HepG2 (cell line): ENCODE data around the gene NOXA1. TPM values are rescaled to one million over a fixed set of nuclear protein-coding genes. Genes with fewer than 3 reads are reported as not detected.

Experiments
- ATF7 ChIP-seq, 2 experiments: fragments of 450-650 bp in 1 of 2; sonication (generic) in 1 of 2; formaldehyde crosslinking in 1 of 2; IDR thresholded peaks; 2 replicates each; pipeline versions ENCODE4 v1.4.0 to v1.6.1; 2016 to 2020; ENCODE audit warnings: antibody characterized with exemption in 1 of 2, mild to moderate bottlenecking in 1 of 2, missing genetic modification reagents in 1 of 2
- BCL6 ChIP-seq: IDR thresholded peaks from 2 replicates; pipeline ENCODE4 v1.6.1; 2016; ENCODE audit warnings: missing genetic modification reagents, missing compliant biosample characterization
- GRHL1 ChIP-seq: sonication (generic); formaldehyde crosslinking; conservative IDR thresholded peaks from 2 replicates; pipeline ENCODE4 v1.8.0; 2022; ENCODE audit warnings: missing genetic modification reagents
- HMGA1 ChIP-seq: sonication (generic); formaldehyde crosslinking; conservative IDR thresholded peaks from 2 replicates; pipeline ENCODE4 v1.4.0; 2020; ENCODE audit warnings: missing genetic modification reagents
- MXD4 ChIP-seq: IDR thresholded peaks from 2 replicates; pipeline ENCODE4 v1.6.1; 2016; ENCODE audit warnings: mild to moderate bottlenecking, missing biosample characterization, missing genetic modification reagents
- NFE2L1 ChIP-seq: sonication (generic); formaldehyde crosslinking; IDR thresholded peaks from 2 replicates; pipeline ENCODE4 v1.4.0; 2020; ENCODE audit warnings: missing genetic modification reagents, mild to moderate bottlenecking, borderline replicate concordance
- SIN3B ChIP-seq: fragments of 150-350 bp; IDR thresholded peaks from 2 replicates; pipeline ENCODE4 v1.6.1; 2014; ENCODE audit warnings: low read length
- THRA ChIP-seq: sonication (generic); formaldehyde crosslinking; IDR thresholded peaks from 2 replicates; pipeline ENCODE4 v1.4.0; 2020; ENCODE audit warnings: missing genetic modification reagents, borderline replicate concordance
- ZHX1 ChIP-seq: sonication (generic); formaldehyde crosslinking; IDR thresholded peaks from 2 replicates; pipeline ENCODE4 v1.8.1; 2022; ENCODE audit warnings: low read depth, mild to moderate bottlenecking, missing genetic modification reagents
- ZNF687 ChIP-seq: sonication (generic); formaldehyde crosslinking; IDR thresholded peaks from 2 replicates; pipeline ENCODE4 v1.5.1; 2020; ENCODE audit warnings: mild to moderate bottlenecking, missing genetic modification reagents, moderate library complexity
- polyA plus RNA-seq, 8 experiments: library from polyadenylated mRNA; depleted of rRNA in 3 of 8; stranded (reverse) in 7 of 8; unstranded in 1 of 8; fragments of >200 nt; fragmentation: Illumina TruSeq in 4 of 8; extraction: Trizol in 4 of 8; gene quantifications; 2 replicates each; pipeline versions ENCODE4 v1.2.1 to v1.2.3, GENCODE V29; 2011 to 2016; ENCODE audit warnings: low read depth in 4 of 8, missing spikeins in 1 of 8, mixed read lengths in 1 of 8; ENCODE audit not compliant: insufficient read depth in 1 of 8
- total RNA-seq, 5 experiments: library from RNA; depleted of rRNA; stranded (reverse); fragments of >200 nt; fragmentation: Illumina TruSeq; extraction: Trizol; gene quantifications; 2 replicates each; pipeline ENCODE4 v1.2.3, GENCODE V29; 2016; ENCODE audit warnings: low read depth in 1 of 5
- TF ChIP-seq, protein P1 (sequence below): sonication (generic); formaldehyde crosslinking; IDR thresholded peaks from 2 replicates; pipeline ENCODE4 v1.4.0; 2020; ENCODE audit warnings: missing genetic modification reagents, mild to moderate bottlenecking, borderline replicate concordance
- TF ChIP-seq, protein P2 (sequence below): sonication (generic); formaldehyde crosslinking; IDR thresholded peaks from 2 replicates; pipeline ENCODE4 v1.8.0; 2022; ENCODE audit warnings: mild to moderate bottlenecking, missing genetic modification reagents, borderline replicate concordance
- TF ChIP-seq, protein P3 (sequence below): sonication (generic); formaldehyde crosslinking; IDR thresholded peaks from 2 replicates; pipeline ENCODE4 v1.4.0; 2020; ENCODE audit warnings: missing genetic modification reagents

NOXA1 gene
- total and polyA plus RNA-seq, 2 of the 13 experiments (the other 11 are each of a cell fraction or from before 2014, with no cell fraction given): 0.78 to 1.2 TPM

DNA sequence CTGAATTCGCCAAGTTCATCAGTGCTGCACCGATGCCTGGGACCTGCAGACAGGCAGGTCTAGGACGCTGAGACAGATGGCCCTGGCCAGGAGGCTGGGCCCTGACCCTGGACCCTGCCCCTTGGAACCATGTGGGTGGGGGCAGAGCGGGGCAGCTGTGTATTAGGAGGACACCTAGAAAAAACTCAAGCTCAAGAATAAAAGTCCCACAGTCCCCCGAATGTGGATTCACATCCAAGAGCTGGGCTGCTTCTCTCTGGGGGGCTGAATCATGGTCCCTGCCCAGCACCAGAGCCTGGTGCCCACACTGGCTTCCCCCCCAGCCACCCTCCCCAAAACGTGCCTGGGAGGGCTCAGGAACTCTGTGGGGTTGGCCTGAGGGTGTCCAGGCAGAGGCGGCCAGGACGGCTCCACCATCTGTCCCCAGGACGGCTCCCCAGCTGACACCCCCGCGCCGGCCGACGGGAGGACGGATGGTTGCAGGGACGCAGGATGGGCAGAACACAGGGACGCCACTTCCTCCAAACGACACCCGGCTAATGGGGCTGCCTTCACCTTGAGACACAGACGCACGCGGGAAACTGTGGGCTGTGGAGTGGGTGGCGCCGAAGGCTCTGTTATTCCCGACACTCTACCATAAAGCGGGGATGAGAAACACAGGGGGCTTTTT lies 35.2 kb upstream of the NOXA1 start (continued):
- TF ChIP-seq ZNF687 (peak; percentile 39), ATF7 (IDR thresholded peaks at IDR 0.05) (no peak), ATF7 (CRISPR knock-in tag; IDR thresholded peaks at IDR 0.05) (no peak), GRHL1 (CRISPR knock-in tag) (no peak), SIN3B (no peak), THRA (CRISPR knock-in tag) (no peak), MXD4 (CRISPR knock-in tag) (no peak), HMGA1 (CRISPR knock-in tag) (no peak), BCL6 (CRISPR knock-in tag) (0 out of 2 replicates have a peak, but pooled peaks have one; percentile 15), NFE2L1 (CRISPR knock-in tag) (no peak), ZHX1 (CRISPR knock-in tag) (no peak)
- TF ChIP-seq, protein P1, sequence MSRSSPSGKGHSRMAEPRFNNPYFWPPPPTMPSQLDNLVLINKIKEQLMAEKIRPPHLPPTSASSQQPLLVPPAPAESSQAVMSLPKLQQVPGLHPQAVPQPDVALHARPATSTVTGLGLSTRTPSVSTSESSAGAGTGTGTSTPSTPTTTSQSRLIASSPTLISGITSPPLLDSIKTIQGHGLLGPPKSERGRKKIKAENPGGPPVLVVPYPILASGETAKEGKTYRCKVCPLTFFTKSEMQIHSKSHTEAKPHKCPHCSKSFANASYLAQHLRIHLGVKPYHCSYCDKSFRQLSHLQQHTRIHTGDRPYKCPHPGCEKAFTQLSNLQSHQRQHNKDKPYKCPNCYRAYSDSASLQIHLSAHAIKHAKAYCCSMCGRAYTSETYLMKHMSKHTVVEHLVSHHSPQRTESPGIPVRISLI (CRISPR knock-in tag): peak; percentile 50; the same call in 1 of the 2 replicates
- TF ChIP-seq, protein P2, sequence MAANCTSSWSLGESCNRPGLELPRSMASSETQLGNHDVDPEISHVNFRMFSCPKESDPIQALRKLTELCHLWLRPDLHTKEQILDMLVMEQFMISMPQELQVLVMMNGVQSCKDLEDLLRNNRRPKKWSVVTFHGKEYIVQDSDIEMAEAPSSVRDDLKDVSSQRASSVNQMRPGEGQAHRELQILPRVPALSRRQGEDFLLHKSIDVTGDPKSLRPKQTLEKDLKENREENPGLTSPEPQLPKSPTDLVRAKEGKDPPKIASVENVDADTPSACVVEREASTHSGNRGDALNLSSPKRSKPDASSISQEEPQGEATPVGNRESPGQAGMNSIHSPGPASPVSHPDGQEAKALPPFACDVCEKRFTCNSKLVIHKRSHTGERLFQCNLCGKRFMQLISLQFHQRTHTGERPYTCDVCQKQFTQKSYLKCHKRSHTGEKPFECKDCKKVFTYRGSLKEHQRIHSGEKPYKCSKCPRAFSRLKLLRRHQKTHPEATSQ: no peak
- TF ChIP-seq, protein P3, sequence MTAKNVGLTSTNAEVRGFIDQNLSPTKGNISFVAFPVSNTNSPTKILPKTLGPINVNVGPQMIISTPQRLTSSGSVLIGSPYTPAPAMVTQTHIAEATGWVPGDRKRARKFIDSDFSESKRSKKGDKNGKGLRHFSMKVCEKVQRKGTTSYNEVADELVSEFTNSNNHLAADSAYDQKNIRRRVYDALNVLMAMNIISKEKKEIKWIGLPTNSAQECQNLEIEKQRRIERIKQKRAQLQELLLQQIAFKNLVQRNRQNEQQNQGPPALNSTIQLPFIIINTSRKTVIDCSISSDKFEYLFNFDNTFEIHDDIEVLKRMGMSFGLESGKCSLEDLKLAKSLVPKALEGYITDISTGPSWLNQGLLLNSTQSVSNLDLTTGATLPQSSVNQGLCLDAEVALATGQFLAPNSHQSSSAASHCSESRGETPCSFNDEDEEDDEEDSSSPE (CRISPR knock-in tag): no peak
